Astrocyte of the spinal cord (primary cell): ENCODE results near the gene CELF1.

ENCODE experiments used
- DNase-seq: peaks from one replicate; pipeline ENCODE4 v3.0.0; 2011; ENCODE audit warnings: low read depth, low spot score
- H3K4me3 ChIP-seq: 2 replicates; pipeline ENCODE4 v1.5.1; 2011; ENCODE audit warnings: low read depth, mild to moderate bottlenecking, low read length, moderate library complexity
- in situ Hi-C: cut with HindIII; loops from 2 replicates; pipeline ENCODE4 v1.10.0; 2017; ENCODE audit warnings: low sequenced_read_pairs
- TF ChIP-seq, protein P1 (sequence below): IDR thresholded peaks from 2 replicates; pipeline ENCODE4 v1.5.1; 2012; ENCODE audit warnings: low read depth, mild to moderate bottlenecking, low read length, inconsistent platforms

The CELF1 gene

DNA sequence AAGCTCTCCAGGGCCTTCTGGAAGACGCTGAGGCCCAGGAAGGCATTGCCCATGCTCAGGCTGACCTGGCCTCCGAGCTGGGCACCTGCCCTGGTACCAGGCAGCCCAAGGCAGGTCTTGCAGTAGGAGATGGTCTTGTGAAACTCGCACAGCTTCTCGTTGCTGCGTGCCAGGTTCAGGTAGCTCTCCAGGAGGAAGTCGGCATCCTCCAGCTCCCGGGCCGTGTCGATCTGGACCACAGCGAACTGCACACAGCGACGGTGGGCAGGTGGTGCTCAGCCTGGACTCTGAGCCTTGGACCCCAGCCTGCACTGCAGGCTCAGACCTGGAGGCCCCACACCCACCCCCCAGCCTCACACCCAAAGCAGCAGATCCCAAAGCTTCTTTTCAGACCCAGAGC is 105.0 kb downstream of the CELF1 start:
- no peak overlapping the region for H3K4me3 ChIP-seq
- DNase-seq = no peak
- TF ChIP-seq, protein P1, sequence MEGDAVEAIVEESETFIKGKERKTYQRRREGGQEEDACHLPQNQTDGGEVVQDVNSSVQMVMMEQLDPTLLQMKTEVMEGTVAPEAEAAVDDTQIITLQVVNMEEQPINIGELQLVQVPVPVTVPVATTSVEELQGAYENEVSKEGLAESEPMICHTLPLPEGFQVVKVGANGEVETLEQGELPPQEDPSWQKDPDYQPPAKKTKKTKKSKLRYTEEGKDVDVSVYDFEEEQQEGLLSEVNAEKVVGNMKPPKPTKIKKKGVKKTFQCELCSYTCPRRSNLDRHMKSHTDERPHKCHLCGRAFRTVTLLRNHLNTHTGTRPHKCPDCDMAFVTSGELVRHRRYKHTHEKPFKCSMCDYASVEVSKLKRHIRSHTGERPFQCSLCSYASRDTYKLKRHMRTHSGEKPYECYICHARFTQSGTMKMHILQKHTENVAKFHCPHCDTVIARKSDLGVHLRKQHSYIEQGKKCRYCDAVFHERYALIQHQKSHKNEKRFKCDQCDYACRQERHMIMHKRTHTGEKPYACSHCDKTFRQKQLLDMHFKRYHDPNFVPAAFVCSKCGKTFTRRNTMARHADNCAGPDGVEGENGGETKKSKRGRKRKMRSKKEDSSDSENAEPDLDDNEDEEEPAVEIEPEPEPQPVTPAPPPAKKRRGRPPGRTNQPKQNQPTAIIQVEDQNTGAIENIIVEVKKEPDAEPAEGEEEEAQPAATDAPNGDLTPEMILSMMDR = no peak
- in situ Hi-C loops = no loop called here

DNA sequence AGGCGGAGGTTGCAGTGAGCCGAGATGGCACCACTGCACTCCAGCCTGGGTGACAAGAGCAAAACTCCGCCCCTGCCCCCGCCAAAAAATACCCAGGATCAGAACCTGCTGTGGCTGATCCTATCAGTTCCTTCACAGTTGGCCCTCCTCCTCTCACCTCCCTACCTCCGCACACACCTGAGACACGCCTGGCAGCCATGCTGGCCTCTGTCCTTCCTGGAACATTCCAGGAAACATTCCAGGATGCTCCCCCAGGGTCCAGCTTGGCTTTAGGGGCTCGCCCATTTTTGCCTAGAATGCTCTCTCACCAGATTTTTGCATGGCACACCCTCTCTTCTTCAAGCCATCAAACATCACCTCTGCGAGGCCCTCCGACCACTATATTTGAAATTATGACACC is 106.1 kb downstream of the CELF1 start:
- TF ChIP-seq, protein P1 = no peak
- no peak for DNase-seq
- in situ Hi-C loops = no loop called here
- no peak overlapping the region for H3K4me3 ChIP-seq

DNA sequence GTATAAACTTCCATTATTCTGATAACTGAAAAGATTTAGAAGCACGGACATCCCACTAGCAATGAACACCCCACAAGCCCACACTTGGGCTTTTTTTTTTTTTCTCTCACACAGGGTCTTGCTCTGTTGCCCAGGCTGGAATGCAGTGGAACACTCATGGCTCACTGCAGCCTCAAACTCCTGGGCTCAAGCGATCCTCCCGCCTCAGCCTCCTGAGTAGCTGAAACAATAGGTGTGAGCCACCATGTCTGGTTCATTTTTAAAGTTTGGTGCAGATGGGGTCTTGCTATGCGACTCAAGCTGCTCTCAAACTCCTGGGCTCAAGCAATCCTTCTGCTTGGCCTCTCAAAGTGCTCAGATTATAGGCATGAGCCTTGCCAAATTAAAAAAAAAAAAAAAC is 107.1 kb downstream of the CELF1 start:
- no peak overlapping the region for H3K4me3 ChIP-seq
- TF ChIP-seq, protein P1 = no peak
- DNase-seq = no peak
- in situ Hi-C loops = no loop called here

DNA sequence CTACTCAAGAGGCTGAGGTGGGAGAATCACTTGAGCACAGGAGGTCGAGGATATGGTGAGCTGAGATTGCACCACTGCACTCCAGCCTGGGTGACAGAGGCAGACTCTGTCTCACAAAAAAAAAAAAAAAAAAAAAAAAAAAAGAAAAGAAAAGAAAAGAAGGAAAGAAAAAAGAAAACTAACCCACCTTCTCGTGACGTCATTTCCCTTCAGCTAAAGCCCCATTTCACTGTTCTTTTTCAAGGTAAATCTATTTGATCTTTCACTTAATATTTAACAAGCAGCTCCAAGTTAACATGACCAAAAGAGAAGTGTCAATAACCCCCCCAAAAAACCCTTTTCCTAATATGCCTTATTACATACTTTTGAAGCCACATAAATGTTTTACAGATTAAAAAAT is 109.1 kb downstream of the CELF1 start:
- H3K4me3 ChIP-seq = no peak overlapping the region
- TF ChIP-seq, protein P1 = no peak
- in situ Hi-C loops = no loop called here
- DNase-seq = no peak

DNA sequence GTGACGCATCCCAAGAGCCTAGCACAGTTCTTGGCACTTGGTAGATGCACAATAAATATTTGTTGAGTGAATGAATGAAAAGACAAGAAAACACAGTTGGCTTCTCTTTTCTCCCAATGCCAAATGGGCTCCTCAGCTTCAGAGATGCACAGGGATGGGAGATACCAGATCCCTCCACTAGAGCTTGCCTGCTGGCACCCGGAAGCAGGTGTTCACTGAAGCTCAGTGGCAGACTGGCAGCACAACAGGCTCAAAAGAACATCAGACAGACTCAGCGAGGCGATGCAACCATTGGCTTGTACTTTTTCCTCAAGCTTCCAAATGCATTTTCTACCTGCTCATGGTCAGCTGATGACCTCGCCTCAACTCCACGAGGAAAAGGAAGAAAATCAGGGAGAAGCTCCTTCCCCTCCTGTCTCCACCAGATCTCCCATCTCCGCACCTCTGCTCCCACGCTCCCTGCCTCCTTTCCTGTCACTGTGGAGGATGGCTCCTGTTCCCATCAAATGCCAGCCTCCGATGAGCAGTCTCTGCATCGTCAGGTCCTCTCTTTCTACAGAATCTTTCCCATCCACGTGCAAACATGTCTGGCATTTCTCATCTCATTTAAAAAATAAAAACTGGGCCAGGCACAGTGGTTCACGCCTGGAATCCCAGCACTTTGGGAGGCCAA is 109.8 kb downstream of the CELF1 start:
- in situ Hi-C loops = no loop called here
- no peak for DNase-seq
- no peak overlapping the region for H3K4me3 ChIP-seq
- TF ChIP-seq, protein P1 = no peak

DNA sequence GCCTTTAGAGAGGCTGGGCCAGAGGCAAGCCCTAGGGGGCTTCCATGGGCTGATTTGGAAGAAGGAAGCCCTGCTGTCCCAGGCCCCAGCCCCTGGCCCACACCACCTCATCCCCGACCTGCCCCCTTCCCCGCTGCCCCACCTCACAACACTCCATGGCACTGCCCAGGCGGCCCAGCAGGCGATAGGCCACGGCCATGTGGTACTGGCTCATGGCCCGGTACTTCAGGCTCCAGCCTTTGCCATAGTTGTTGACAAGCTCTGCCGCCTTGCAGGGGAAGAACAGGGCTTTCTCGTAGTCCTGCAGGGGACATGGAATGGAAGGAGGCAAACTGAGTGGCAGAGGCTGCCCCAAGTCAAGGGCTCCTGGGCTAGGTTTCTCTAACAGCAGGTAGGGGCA is 110.4 kb downstream of the CELF1 start:
- no peak overlapping the region for H3K4me3 ChIP-seq
- in situ Hi-C loops = no loop called here
- no peak for DNase-seq
- TF ChIP-seq, protein P1 = no peak

DNA sequence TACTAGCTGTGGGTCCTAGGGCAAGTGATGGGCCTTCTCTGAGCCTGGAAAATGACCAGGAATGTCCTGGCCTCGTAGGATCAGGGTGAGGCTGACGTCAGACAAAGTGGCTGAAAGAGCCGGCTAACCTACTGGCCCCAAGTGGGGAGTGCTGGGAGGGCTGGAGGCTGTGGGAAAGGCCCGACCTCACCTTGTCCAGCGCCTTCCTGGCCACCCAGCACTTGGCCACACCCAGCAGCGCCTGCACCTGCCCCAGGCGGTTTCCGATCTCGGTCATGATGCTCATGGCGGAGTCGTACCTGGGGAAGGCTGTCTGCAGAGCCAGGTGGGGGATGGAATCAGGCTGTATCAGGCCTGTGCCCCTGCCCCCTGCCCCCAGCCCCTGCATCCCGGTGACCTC is 111.5 kb downstream of the CELF1 start:
- TF ChIP-seq, protein P1 = no peak
- DNase-seq = no peak
- in situ Hi-C loops = no loop called here
- no peak overlapping the region for H3K4me3 ChIP-seq
